PC-3 (cell line): Measurements from ENCODE around the gene POLR2L. TPM values are rescaled to one million over a fixed set of nuclear protein-coding genes. Genes with fewer than 3 reads are reported as not detected.

Experiments
- ATAC-seq: fragments of 200-7000 bp; cut with Tn5 transposase; 2 replicates; pipeline ENCODE4 v1.9.1; 2020; ENCODE audit warnings: mild to moderate bottlenecking, moderate library complexity
- BruUV-seq: library from RNA; stranded (reverse); fragments of 400-500 nt; replicated peaks from 2 replicates; lab custom pipeline; 2021; lab: Mats Ljungman, UMichigan
- CTCF ChIA-PET: fragments of 300-600 bp; sonication (Branson Sonifier 250); formaldehyde crosslinking; loops from one replicate; lab custom pipeline; 2022; ENCODE audit warnings: antibody characterized with exemption; lab: Charles Lee
- POLR2A ChIA-PET: fragments of 300-600 bp; sonication (Branson Sonifier 250); formaldehyde crosslinking; loops from one replicate; lab custom pipeline; 2022; ENCODE audit warnings: antibody characterized with exemption; ENCODE audit not compliant: unreplicated experiment; lab: Charles Lee
- DNase-seq: peaks from one replicate; pipeline ENCODE4 v3.0.0-alpha.2; 2015
- H2AFZ ChIP-seq: fragments of 300-600 bp; sonication (generic); 2 replicates; pipeline ENCODE4 v1.6.0; 2016; ENCODE audit warnings: antibody characterized with exemption, low read length
- H3F3A ChIP-seq: fragments of 300-600 bp; sonication (generic); one replicate; pipeline ENCODE4 v1.6.0; 2017; ENCODE audit warnings: antibody characterized with exemption, low read length, control low read depth, mild to moderate bottlenecking; ENCODE audit not compliant: unreplicated experiment
- H3K27ac ChIP-seq: fragments of 300-600 bp; sonication (generic); 2 replicates; pipeline ENCODE4 v1.5.1; 2016; ENCODE audit warnings: mild to moderate bottlenecking, low read length
- H3K27me3 ChIP-seq: fragments of 300-600 bp; sonication (generic); 2 replicates; pipeline ENCODE4 v1.6.1; 2016; ENCODE audit warnings: low read length, mixed read lengths
- H3K36me3 ChIP-seq: fragments of 300-600 bp; sonication (generic); 2 replicates; pipeline ENCODE4 v1.6.1; 2016; ENCODE audit warnings: low read depth, mixed run types, low read length, mixed read lengths
- H3K4me1 ChIP-seq: fragments of 300-600 bp; sonication (generic); 2 replicates; pipeline ENCODE4 v1.5.1; 2016; ENCODE audit warnings: low read length; ENCODE audit not compliant: insufficient read depth
- H3K4me2 ChIP-seq: fragments of 300-600 bp; sonication (generic); 2 replicates; pipeline ENCODE4 v1.6.0; 2016; ENCODE audit warnings: low read length
- H3K4me3 ChIP-seq: fragments of 300-600 bp; sonication (generic); 2 replicates; pipeline ENCODE4 v1.5.1; 2016; ENCODE audit warnings: mild to moderate bottlenecking, low read length, mixed read lengths
- H3K79me2 ChIP-seq: fragments of 300-600 bp; sonication (generic); 2 replicates; pipeline ENCODE4 v1.6.1; 2017; ENCODE audit warnings: low read length, mixed read lengths
- H3K9ac ChIP-seq: fragments of 300-600 bp; sonication (generic); 2 replicates; pipeline ENCODE4 v1.6.0; 2016; ENCODE audit warnings: mild to moderate bottlenecking, low read length
- H3K9me2 ChIP-seq: fragments of 300-600 bp; sonication (generic); replicated peaks from 2 replicates; pipeline ENCODE4 v1.6.1; 2016; ENCODE audit warnings: mixed run types, low read length, mixed read lengths
- H3K9me3 ChIP-seq: fragments of 300-600 bp; sonication (generic); 2 replicates; pipeline ENCODE4 v1.6.1; 2016; ENCODE audit warnings: low read length, mixed read lengths
- H4K20me1 ChIP-seq: fragments of 300-600 bp; sonication (generic); 2 replicates; pipeline ENCODE4 v1.6.1; 2016; ENCODE audit warnings: low read length, mixed read lengths
- EZH2 ChIP-seq: fragments of 300-600 bp; sonication (generic); IDR thresholded peaks from one replicate; pipeline ENCODE4 v1.6.1; 2017; ENCODE audit warnings: antibody characterized with exemption, mild to moderate bottlenecking, low read length; ENCODE audit not compliant: unreplicated experiment
- EZH2phosphoT487 ChIP-seq: fragments of 300-600 bp; sonication (generic); IDR thresholded peaks from 2 replicates; pipeline ENCODE4 v1.6.1; 2018; ENCODE audit warnings: mild to moderate bottlenecking, antibody characterized with exemption, low read length, borderline replicate concordance
- intact Hi-C: fragments of 100-400 bp; cut with micrococcal nuclease; formaldehyde crosslinking; loops from 2 replicates; pipeline ENCODE4 v1.9.0; 2023
- total RNA-seq: library from RNA; depleted of rRNA; stranded (reverse); fragments of >200 nt; gene quantifications from 2 replicates; pipeline ENCODE4 v1.2.3, GENCODE V29; 2014
- TF ChIP-seq, protein P1 (sequence below): fragments of 300-600 bp; sonication (generic); conservative IDR thresholded peaks from 2 replicates; pipeline ENCODE4 v1.5.1; 2017; ENCODE audit warnings: antibody characterized with exemption, low read depth, mild to moderate bottlenecking, low read length

Gene POLR2L
- total RNA-seq, 1 experiment from 2014 or later: 1,148 TPM

- Histone ChIP-seq H3K9ac (no peak overlapping the region), H3K9me2 (no peaks in the 10 kb centered on the region), H3K36me3 (no peaks in the 10 kb centered on the region), H2AFZ (no peak overlapping the region), H4K20me1 (no peaks in the 10 kb centered on the region), H3F3A (no peaks in the 10 kb centered on the region), H3K4me3 (no peak overlapping the region), H3K9me3 (no peaks in the 10 kb centered on the region), H3K27me3 (no peaks in the 10 kb centered on the region), H3K4me1 (no peaks in the 10 kb centered on the region), H3K27ac (no peak overlapping the region), H3K79me2 (no peaks in the 10 kb centered on the region), H3K4me2 (no peak overlapping the region)
- ATAC-seq (0 out of 2 replicates have a peak, but pooled peaks have one; percentile 4), DNase-seq (no peak)
- no TSS peak for BruUV-seq
- no peak for TF ChIP-seq EZH2phosphoT487
- TF ChIP-seq, protein P1, sequence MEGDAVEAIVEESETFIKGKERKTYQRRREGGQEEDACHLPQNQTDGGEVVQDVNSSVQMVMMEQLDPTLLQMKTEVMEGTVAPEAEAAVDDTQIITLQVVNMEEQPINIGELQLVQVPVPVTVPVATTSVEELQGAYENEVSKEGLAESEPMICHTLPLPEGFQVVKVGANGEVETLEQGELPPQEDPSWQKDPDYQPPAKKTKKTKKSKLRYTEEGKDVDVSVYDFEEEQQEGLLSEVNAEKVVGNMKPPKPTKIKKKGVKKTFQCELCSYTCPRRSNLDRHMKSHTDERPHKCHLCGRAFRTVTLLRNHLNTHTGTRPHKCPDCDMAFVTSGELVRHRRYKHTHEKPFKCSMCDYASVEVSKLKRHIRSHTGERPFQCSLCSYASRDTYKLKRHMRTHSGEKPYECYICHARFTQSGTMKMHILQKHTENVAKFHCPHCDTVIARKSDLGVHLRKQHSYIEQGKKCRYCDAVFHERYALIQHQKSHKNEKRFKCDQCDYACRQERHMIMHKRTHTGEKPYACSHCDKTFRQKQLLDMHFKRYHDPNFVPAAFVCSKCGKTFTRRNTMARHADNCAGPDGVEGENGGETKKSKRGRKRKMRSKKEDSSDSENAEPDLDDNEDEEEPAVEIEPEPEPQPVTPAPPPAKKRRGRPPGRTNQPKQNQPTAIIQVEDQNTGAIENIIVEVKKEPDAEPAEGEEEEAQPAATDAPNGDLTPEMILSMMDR: no peak
- no peak for TF ChIP-seq EZH2
- intact Hi-C loops: no loop called here
- CTCF ChIA-PET: interaction anchor here (0.6 to 0.7 kb wide), 2 partner anchors 182 to 419 kb away, joined by 3 to 5 read pairs; no protein-coding TSS in a partner anchor
- POLR2A ChIA-PET: no interaction called here
Observed at GRCh38 chr11:869399-870126, 27.2 kb upstream of the POLR2L start.

GRCh38 chr11:868802-869201 is 26.5 kb upstream of the POLR2L start:
- H4K20me1 ChIP-seq: no peaks in the 10 kb centered on the region
- no peak overlapping the region for H3K4me3 ChIP-seq
- H3K9me3 ChIP-seq: no peaks in the 10 kb centered on the region
- H3K9me2 ChIP-seq: no peaks in the 10 kb centered on the region
- intact Hi-C loops: no loop called here
- TF ChIP-seq EZH2 (no peak), EZH2phosphoT487 (no peak)
- TF ChIP-seq, protein P1: no peak
- no peaks in the 10 kb centered on the region for H3K27me3 ChIP-seq
- no peak for ATAC-seq
- DNase-seq: no peak
- ChIA-PET POLR2A (no interaction called here), CTCF (no interaction called here)
- no peaks in the 10 kb centered on the region for H3K4me1 ChIP-seq
- no peak overlapping the region for H3K27ac ChIP-seq
- no peak overlapping the region for H2AFZ ChIP-seq
- H3K4me2 ChIP-seq: no peak overlapping the region
- H3F3A ChIP-seq: no peaks in the 10 kb centered on the region
- no peaks in the 10 kb centered on the region for H3K79me2 ChIP-seq
- no peaks in the 10 kb centered on the region for H3K36me3 ChIP-seq
- BruUV-seq: no TSS peak
- H3K9ac ChIP-seq: no peak overlapping the region

DNA sequence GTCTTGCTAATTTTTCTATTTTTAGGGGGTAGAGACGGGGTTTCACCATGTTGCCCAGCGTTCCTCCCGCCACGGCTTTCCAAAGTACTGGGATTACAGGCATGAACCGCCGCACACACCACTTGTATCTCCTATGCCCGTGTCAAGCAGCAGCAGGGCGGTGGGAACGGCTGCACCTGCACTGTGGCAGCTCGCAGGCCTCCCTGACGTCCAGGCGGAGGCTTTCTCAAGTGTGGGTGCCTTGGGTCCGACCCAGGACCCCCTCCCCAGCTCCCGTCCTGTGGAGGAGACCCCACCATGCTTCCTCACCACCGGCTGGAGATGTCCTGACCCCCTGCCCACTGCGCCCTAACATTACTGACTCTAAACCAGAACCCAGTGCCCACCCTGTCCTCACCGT is 26.1 kb upstream of the POLR2L start:
- CTCF ChIA-PET: no interaction called here
- BruUV-seq: TSS peak; percentile 7
- ATAC-seq: no peak

More for the DNA sequence above, 26.1 kb upstream of the POLR2L start:
- Histone ChIP-seq H3K27ac (no peak overlapping the region), H2AFZ (no peak overlapping the region), H3K36me3 (no peaks in the 10 kb centered on the region), H3K4me1 (no peaks in the 10 kb centered on the region), H4K20me1 (no peaks in the 10 kb centered on the region), H3K79me2 (no peaks in the 10 kb centered on the region), H3K4me2 (no peak overlapping the region), H3K4me3 (no peak overlapping the region), H3K9me3 (no peaks in the 10 kb centered on the region), H3F3A (no peaks in the 10 kb centered on the region), H3K9me2 (no peaks in the 10 kb centered on the region), H3K9ac (no peak overlapping the region), H3K27me3 (no peaks in the 10 kb centered on the region)
- TF ChIP-seq EZH2 (no peak), EZH2phosphoT487 (no peak)
- TF ChIP-seq, protein P1: no peak
- intact Hi-C loops: no loop called here
- POLR2A ChIA-PET: no interaction called here
- no peak for DNase-seq
